Neural crest cell (in vitro differentiated cells): ENCODE results near the gene SQOR. TPM values are rescaled to one million over a fixed set of nuclear protein-coding genes. Genes with fewer than 3 reads are reported as not detected.

Source experiments
- DNase-seq: peaks from one replicate; pipeline ENCODE4 v3.0.0; 2021; ENCODE audit warnings: low read depth, mixed read lengths, low spot score
- H3K27ac Mint-ChIP-seq: one replicate; pipeline ENCODE4 v1.8.0; 2021; ENCODE audit warnings: mild to moderate bottlenecking, mixed read lengths; ENCODE audit not compliant: unreplicated experiment
- H3K27me3 Mint-ChIP-seq: 2 replicates; pipeline ENCODE4 v1.8.0; 2021; ENCODE audit warnings: low read depth, mild to moderate bottlenecking, mixed read lengths
- H3K36me3 Mint-ChIP-seq: 2 replicates; pipeline ENCODE4 v1.8.0; 2021; ENCODE audit warnings: low read depth, mild to moderate bottlenecking, mixed read lengths
- H3K4me1 Mint-ChIP-seq: 2 replicates; pipeline ENCODE4 v1.8.0; 2021; ENCODE audit warnings: mixed read lengths
- H3K4me3 Mint-ChIP-seq: one replicate; pipeline ENCODE4 v1.8.0; 2021; ENCODE audit warnings: mild to moderate bottlenecking, mixed read lengths
- H3K9me3 Mint-ChIP-seq: 2 replicates; pipeline ENCODE4 v1.8.0; 2021; ENCODE audit warnings: mixed read lengths
- total RNA-seq: library from RNA; stranded (reverse); gene quantifications from 2 replicates; pipeline ENCODE4 v1.2.1, GENCODE V29; 2021
- TF ChIP-seq, protein P1 (sequence below): fragments of 200-600 bp; sonication (generic); conservative IDR thresholded peaks from 2 replicates; pipeline ENCODE4 v1.5.0; 2021; ENCODE audit warnings: antibody characterized with exemption, mild to moderate bottlenecking

Gene SQOR
- total RNA-seq, 1 donor from 2014 or later: not detected

DNA sequence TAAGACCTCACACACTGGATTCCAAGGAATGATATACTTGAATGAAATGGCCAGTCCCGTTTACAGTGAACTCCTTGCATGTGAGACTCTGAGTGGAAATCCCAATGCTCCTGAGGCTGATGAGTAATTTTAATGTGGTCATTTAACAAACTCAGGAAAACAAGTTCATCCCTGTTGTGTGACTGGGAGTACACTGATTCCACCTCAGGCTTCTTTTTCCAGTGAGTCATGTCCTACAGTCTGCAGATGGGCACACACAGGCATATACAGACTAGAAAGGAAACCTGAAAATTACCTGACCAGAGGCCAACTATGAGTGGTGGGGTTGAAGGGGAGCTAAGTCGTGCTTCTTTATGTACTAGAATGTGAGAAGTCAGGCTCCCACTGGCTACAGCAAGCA is 5.8 kb downstream of the SQOR start:
- Mint-ChIP-seq H3K27ac (no peak overlapping the region), H3K4me1 (peaks cover 1% of the 10 kb centered on the region), H3K4me3 (no peak overlapping the region), H3K27me3 (peaks cover 53% of the 10 kb centered on the region), H3K36me3 (no peaks in the 10 kb centered on the region), H3K9me3 (no peaks in the 10 kb centered on the region)
- TF ChIP-seq, protein P1, sequence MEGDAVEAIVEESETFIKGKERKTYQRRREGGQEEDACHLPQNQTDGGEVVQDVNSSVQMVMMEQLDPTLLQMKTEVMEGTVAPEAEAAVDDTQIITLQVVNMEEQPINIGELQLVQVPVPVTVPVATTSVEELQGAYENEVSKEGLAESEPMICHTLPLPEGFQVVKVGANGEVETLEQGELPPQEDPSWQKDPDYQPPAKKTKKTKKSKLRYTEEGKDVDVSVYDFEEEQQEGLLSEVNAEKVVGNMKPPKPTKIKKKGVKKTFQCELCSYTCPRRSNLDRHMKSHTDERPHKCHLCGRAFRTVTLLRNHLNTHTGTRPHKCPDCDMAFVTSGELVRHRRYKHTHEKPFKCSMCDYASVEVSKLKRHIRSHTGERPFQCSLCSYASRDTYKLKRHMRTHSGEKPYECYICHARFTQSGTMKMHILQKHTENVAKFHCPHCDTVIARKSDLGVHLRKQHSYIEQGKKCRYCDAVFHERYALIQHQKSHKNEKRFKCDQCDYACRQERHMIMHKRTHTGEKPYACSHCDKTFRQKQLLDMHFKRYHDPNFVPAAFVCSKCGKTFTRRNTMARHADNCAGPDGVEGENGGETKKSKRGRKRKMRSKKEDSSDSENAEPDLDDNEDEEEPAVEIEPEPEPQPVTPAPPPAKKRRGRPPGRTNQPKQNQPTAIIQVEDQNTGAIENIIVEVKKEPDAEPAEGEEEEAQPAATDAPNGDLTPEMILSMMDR: no peak
- no peak for DNase-seq

DNA sequence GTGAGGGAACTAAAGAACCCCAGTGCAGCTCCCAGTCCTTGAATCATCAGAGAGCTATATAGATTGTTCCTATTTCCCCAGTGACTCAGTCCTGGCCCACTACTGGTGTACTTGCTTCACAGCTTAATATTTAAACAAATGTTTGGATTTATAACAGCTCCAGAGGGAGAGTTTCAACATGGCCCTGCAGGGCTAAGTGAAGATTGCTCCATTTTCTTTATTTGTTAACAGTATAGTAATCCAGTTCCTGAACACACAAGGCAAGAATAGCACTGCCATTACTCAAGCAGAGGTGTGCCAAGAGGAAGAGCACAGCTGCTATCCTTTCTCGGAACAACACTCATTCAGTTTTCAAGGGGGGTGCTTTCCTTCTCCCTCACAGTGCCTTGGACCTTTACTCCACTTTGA is 6.5 kb downstream of the SQOR start:
- no peak for DNase-seq
- H3K27ac Mint-ChIP-seq: no peak overlapping the region
- no peaks in the 10 kb centered on the region for H3K4me1 Mint-ChIP-seq
- no peaks in the 10 kb centered on the region for H3K9me3 Mint-ChIP-seq
- TF ChIP-seq, protein P1: no peak
- no peak overlapping the region for H3K4me3 Mint-ChIP-seq
- peaks cover 49% of the 10 kb centered on the region for H3K27me3 Mint-ChIP-seq
- no peaks in the 10 kb centered on the region for H3K36me3 Mint-ChIP-seq

DNA sequence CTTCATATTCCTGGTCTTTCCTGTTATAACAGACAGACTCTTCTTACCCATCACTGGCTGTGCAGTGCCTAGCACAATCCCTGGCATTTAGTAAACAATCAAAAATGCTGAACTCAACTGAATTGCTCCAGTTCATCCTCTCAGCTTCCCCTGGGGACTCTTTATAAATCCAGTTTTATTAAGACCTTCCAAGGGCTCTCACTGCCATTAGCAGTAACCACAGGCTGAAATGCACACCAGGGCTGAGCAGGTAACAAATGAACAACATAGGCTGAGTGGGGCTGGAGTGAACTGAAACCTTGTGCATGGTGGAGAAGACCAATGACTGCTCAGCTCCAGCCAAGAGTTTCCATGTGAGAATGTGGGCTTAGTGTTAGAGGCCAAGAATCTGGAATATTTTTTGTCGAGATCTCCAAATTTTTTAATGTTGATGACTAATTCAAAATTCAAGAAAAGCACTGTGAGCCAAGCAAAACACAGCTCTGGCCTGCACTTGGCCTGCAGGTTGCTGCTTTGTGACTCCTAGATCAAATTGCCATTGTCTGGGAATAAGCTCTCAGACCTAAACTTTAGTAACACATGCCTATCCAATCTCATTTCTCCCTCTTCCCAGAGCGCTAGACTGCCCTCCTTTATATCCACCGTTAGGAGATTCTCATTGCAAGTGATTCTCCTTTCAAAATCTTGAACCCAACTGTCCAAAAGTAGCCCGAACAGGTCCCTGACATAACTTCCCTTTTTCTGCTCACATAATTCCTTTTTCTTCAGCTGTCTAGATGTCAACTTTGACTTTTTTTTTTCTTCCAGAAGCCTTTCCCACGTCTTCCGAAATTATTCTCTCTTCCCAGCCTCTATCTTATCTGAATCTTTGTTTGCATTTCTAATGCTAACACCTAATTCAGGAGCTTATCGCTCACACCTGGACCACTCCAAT is 7.4 kb downstream of the SQOR start:
- Mint-ChIP-seq H3K27me3 (peaks cover 44% of the 10 kb centered on the region), H3K9me3 (no peaks in the 10 kb centered on the region)
- no peak for DNase-seq

DNA sequence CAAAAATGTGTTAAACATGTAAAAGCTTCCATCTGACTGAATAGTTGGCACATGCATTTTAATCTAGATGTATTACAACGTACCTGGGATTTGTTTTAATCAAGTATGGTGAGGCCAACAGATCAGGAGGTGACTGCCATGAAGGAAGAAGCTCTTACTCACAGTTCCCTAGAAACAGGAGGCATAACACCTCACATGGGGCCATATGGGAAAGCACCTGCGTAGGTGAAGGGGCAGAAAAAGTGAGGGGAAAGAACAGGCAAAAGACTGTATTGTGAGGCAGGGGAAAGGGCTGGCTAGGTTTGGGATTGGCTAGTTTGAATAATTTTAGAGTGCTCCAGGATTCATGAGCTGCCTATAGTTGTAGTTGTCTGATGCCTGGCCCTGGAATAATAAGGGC is 9.6 kb downstream of the SQOR start:
- no peaks in the 10 kb centered on the region for H3K36me3 Mint-ChIP-seq
- no peaks in the 10 kb centered on the region for H3K9me3 Mint-ChIP-seq
- H3K27me3 Mint-ChIP-seq: peaks cover 35% of the 10 kb centered on the region
- DNase-seq: no peak
- H3K4me1 Mint-ChIP-seq: no peaks in the 10 kb centered on the region
- no peak overlapping the region for H3K4me3 Mint-ChIP-seq
- H3K27ac Mint-ChIP-seq: no peak overlapping the region
- TF ChIP-seq, protein P1: no peak

More for the DNA sequence above, 7.4 kb downstream of the SQOR start:
- Mint-ChIP-seq H3K4me1 (no peaks in the 10 kb centered on the region), H3K4me3 (no peak overlapping the region), H3K36me3 (no peaks in the 10 kb centered on the region), H3K27ac (no peak overlapping the region)
- TF ChIP-seq, protein P1: no peak

DNA sequence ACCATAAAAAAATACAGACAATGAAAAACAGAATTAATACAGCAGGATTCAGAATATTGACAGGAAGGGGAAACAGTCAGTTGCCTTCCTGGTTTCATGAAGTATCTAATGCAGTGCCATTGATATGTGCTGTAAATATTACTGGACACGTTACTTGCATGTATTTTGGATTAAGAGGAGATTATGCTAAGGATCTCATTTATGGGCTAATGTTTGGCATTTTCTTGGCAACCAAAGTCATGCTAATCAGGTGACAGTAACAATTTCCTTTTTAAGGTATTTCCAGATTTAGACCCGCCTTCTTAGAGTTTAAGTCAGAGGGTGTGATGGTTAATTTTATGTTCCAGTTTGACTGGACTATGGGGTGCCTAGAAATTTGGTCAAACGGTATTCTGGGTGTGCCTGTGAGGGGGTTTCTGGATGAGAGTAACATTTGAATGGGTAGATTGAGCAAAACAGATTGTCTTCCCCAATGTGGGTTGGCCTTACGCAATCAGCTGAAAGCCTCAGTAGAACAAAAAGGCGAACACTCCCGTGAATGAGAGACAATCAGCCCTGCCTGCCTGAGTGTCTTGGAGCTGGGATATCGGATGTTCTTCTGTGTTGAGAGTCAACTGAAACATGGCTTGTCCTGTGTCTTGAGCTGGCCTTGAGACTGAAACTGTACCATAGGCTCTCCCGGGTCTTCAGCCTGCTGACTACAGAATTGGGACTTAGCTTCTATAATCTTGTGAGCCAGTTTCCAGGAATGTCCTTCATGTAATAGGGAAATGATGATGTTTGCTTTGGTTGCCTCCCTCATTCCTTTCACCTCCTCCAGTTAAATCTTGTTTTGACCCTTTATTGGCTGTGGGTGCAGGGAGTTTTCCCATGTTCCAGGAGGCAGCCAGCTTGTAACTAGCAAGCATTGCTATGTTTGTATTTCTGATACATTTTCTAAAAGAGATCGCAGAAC is 10.5 kb downstream of the SQOR start:
- H3K4me3 Mint-ChIP-seq: no peak overlapping the region
- TF ChIP-seq, protein P1: no peak

More for the DNA sequence above, 10.5 kb downstream of the SQOR start:
- DNase-seq: no peak
- Mint-ChIP-seq H3K36me3 (no peaks in the 10 kb centered on the region), H3K27me3 (peaks cover 26% of the 10 kb centered on the region), H3K4me1 (no peaks in the 10 kb centered on the region), H3K27ac (no peak overlapping the region), H3K9me3 (peaks cover 2% of the 10 kb centered on the region)
